NCI-H510A (cell line): ENCODE results near the gene CLINT1.

Experiments used
- DNase-seq: peaks from one replicate; lab custom pipeline; 2025; lab: John Stamatoyannopoulos, UW

The CLINT1 gene

GRCh38 chr5:157758706-157759105 is 100.2 kb downstream of the CLINT1 start:
- DNase-seq = no peak

DNA sequence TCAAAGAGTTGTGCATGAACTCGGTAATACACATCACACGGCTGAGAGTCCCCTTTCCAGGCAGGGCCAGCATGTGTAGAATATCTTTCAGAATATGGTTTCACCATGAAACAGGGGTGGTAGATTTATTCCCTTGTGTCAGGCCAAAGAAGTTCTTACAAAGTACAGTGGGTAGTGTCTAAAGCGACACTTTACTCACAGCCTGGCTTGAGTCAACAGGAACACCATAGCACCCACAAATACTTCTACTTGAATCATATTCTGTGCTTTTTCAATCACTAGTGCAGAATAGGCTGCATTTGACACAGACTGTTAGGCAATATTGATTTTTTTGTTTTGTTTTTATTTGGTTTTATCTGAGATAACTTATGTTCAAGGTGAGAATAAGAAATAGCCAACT is 102.8 kb downstream of the CLINT1 start:
- DNase-seq = no peak

DNA sequence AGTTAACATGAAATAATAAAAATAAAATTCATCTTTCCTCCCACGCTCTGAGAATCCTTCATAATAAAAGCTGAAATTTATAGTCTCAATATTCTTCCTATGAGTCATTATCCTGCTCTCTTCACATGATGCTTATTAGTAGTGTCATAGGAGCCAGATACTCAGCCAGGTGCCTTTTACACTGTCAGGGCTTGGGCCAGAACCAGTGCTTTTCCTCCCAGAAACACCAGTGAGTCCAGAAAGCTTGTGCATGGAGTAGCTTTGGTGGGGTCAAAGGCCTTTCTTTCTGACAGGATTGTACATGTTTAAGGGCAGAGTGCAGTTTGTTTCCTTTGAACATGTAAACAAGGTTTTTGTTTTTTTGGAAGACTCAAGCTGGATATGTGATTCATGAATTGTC is 108.6 kb downstream of the CLINT1 start:
- no peak for DNase-seq

- no peak for DNase-seq
These were observed 109.5 kb downstream of the CLINT1 start for GRCh38 chr5:157749462-157749799.

DNA sequence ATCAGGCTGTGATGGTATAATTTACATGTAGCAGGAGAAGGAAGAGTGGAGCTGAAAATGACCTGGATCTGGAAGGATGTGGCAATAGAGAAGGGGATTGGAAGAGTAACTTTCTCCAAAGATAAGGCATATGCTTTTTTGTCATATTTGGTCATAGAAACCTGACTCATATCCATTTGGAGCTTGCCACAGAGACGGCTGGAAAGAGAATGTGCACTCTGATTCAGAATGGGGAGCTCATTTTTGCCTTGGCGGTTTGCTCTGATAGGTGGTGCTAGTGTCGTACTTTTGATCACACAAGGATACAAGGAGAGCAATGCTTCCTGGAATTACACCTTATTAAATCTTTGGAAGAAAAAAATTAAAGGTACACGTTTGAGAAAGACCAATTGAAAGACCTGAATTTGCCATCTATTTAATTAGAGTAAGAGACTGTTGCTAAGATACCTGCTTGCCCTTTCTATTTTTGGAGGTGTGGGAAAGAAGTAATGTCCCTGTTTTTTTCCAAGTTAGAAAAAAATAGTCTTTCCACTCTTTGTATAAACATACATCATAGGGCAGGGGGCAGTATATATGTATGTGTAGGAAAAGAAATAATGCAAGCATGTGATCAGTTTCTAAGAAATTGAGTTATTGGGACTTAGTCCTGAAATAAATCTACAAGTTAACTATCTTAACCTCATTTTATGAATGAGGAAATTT is 110.0 kb downstream of the CLINT1 start:
- DNase-seq = no peak

DNA sequence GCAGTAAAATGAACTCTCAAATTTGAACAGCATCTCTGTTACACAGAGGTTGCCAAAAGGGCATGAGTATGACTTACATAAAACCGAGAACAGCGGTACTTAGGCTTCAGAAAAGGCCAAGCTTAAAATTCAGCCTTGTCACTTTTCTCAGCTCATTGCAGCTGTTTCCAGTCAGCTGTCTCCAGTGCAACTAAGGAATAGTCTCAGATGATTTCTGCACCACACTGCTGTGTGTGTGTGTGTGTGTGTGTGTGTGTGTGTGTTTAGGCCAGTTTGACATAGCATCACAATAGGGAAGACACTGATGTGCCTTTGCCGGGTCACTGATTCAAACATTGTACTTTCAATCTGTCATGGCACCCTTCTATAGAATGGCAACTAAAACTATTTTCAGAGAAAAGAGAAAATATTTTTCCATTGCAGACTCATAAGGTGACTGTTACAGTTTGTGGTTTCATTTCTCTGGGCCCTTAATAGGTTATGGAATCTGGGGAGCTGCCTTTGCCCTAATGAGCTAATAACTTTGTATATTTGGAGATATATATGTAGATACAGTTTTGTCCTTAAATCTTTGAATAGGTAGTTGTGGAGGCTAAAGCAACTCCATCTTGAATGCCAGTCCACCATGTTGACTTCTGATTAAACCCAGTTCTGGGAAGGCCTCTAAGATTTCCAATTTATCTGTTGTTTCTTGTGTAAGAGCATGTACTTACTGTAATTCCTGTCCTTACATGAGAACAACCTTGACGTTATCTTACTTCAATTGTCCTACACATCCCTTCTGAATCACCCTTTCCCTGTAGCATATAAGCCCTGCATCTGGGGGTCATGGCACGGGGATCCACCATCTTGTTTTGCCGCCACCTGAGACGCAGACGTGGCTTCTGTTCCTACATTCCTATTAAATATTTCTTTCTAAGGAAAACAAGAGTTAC is 110.9 kb downstream of the CLINT1 start:
- no peak for DNase-seq

DNA sequence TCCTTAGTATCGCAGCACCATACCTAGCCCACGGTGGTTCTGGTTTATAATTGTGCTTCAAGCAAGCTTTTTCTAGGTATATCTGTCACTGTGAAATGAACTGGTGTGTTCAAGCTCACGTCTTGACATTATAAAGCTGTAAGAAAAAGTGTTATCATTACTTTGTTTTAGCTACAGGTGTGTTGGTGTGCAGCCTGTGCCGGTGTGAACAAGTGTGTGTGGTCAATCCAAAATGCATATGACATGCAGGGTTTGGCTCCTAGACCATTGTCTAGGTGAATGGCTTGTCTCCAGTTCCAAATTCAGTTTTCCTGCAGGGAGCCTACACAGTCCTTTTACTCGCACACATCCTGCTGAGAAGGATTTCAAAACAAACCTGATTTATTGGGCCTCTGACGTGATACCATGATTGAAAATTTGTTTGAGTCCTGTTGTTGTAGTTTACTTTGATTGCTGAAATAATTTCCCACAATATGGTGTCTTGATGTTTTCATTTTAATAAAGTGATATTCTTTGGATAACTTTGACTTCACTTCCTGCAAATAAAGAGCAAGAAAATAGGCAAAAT is 111.7 kb downstream of the CLINT1 start:
- no peak for DNase-seq

GRCh38 chr5:157745041-157745456 is 113.9 kb downstream of the CLINT1 start:
- DNase-seq = no peak

DNA sequence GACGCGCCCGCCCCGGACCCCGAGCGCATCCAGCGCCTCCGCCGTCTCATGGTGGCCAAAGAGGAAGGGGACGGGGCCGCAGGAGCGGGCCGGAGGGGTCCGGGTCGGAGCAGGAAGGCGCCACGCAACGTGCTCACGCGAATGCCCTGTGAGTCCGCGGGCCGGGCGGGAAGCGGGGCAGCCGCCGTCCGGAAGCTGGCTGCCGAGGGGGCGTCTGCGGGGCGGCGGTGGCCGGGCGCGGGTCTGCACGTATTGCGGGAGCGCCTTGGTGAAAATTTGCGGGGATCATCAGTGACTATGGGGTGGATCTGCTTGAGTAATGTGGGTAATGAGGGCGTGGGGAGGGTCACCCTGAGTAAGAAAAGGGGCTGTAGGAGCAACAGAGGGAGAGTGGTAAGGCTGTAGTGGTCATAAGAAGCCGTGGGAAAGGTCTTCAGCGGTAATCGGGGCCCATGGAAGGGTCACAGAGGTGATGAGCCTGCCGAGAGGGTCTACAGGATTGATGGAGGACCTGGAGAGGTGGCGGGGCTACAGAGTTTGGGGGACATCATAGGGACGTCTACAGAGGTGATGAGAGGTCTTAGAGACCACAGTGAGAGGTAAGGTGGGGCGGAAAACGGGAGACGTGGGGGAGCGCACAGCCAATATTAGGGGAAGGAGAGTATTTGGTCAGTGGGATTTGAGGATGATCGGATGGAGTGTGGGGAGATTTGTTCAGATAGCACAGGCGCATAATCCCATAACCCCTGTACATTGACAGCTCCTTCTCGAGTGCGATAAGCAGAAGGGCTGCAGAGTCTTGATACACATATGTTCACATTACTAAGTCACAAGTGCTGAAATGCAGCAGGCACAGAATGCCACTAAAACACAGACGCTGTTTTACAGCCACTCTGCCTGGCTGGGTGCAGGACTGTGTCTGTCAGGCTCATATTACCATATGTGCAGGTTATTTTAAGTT is 114.6 kb downstream of the CLINT1 start:
- DNase-seq = no peak

- DNase-seq = peak; percentile 59
These were observed 115.5 kb downstream of the CLINT1 start, which contains the start of gene LSM11 for GRCh38 chr5:157743163-157744050. Gene LSM11, plus strand, starts transcription at chr5:157743712. Its CDS starts 39 bp downstream, at chr5:157743751.

GRCh38 chr5:157741131-157741530 is 117.8 kb downstream of the CLINT1 start:
- DNase-seq = no peak

DNA sequence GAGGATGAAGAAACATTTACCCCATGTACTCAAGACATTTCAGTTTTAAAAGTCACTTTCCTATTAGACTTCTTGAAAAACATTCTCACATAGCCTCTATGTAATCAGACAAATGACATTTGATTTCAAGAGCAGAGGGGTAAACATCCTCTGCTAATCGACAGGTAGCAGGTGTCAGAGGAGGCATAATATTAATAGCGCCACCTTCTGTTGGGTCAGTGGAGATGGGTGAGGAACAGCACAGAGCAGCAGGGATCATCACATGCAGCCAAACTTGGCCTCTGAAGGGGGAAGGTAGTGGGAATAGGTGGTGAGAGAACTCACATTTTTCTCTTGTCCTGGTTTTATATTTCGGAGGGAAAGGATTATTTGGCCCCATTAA is 118.7 kb downstream of the CLINT1 start:
- no peak for DNase-seq

GRCh38 chr5:157739388-157740228 is 119.3 kb downstream of the CLINT1 start:
- DNase-seq = no peak

- no peak for DNase-seq
These were observed 123.0 kb downstream of the CLINT1 start for GRCh38 chr5:157735991-157736390.
